GM12865 (cell line): ENCODE data around the gene CATSPERD.
"Not testable (repeated sequence)": the region's sequence is repeated elsewhere in the genome, so short reads cannot be mapped to it uniquely, and the experiment has no call there.

Source experiments
- DNase-seq: peaks from one replicate; pipeline ENCODE4 v3.0.0; 2010; ENCODE audit warnings: low read depth
- H3K4me3 ChIP-seq: 2 replicates; pipeline ENCODE4 v1.5.1; 2011; ENCODE audit warnings: mild to moderate bottlenecking, low read depth, low read length, control low read depth
- CTCF ChIP-seq: IDR thresholded peaks from 2 replicates; pipeline ENCODE4 v1.5.1; 2011; ENCODE audit warnings: low read length, control low read depth, low read depth, inconsistent platforms; ENCODE audit not compliant: insufficient read depth; ENCODE audit errors: missing control alignments

CATSPERD gene

DNA sequence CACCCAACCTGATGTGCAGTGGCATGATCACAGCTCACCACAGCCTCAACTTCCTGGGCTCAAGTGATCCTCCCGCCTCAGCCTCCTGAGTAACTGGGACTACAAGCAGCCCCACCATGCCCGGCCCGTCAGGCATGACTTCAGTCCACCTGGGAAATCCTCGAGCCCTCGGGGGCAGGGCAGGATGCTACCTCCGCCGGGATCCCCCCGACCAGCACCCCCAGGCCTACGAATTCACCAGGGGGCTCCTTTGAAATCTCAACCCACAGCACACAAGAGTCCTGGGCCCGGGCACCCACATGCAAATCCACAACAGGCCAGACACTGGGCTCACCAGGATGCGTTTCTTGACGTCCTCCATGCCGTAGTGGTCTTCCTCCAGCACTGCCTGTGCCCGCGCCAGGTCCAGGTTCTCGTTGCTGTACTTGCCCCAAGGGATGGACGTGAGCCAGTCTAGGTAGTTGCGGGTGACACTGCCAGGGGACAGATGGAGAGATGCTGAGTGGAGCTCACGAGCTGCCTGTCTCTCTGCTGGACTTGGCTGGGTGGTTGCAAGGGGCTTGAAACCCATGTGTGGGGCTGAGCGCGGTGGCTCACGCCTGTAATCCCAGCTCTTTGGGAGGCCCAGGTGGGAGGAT is 19.9 kb upstream of the CATSPERD start:
- no peak for TF ChIP-seq CTCF
- peak; percentile 6 for DNase-seq
- no peak overlapping the region for H3K4me3 ChIP-seq

DNA sequence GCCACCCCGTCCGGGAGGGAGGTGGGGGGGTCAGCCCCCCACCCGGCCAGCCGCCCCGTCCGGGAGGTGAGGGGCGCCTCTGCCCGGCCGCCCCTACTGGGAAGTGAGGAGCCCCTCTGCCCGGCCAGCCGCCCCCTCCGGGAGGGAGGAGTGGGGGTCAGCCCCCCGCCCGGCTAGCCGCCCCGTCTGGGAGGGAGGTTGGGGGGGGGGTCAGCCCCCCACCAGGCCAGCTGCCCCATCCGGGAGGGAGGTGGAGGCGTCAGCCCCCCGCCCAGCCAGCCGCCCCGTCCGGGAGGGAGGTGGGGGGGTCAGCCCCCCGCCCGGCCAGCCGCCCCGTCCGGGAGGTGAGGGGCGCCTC is 18.4 kb upstream of the CATSPERD start:
- DNase-seq, H3K4me3 ChIP-seq: not testable (repeated sequence)

DNA sequence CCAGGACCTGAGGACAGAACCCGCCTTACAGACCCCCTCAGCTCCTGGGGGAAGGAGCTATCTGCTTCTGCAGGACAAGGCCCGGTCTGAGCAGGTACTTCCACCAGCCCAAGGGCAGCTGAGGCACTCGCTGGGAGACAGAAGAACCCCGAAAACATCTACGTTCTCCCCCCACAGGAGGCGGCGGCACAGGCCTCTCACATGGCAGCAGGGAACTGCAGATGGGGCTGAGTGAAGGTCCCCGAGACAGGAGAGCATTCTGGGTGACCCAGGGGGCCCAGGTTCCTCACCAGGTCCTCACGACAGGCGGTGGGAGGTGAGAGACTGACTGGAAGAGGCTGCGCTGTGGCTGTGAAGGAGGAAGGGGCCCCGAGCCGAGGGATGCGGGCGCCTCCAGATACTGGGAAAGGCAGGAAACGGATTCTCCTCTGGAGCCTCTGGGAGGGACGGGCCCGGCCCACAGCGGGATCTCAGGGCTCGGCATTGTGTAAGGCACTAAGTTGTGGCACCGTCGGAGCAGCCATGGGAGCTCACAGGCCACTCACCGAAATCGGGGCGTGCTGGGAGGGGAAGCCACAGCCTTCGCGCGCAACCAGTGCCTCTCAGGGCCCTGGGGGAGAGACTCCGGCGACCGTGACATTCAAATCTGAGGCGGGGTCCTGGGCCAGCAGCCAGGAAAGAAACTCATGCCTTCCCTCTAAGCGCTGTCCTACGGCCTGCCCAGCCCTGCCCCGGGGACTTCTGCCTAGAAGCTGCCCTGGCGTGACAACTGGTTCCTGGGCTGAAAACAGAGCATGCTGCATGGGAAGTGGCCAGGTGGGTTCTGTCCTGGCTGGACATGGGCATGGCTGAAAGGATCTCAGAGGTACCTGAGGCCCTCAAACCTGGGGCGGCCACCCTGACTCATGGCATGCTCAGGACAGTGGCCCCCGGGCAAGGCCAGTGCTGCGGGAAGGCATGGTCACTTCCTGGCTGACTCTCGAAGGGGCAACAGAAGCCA is 16.3 kb upstream of the CATSPERD start:
- H3K4me3 ChIP-seq, result no peak overlapping the region
- TF ChIP-seq CTCF, result no peak
- no peak for DNase-seq

- H3K4me3 ChIP-seq, result no peak overlapping the region
- no peak for TF ChIP-seq CTCF
- no peak for DNase-seq
Observed at GRCh38 chr19:5705552-5705951, 14.9 kb upstream of the CATSPERD start.

GRCh38 chr19:5706876-5707573 is 13.4 kb upstream of the CATSPERD start:
- no peak overlapping the region for H3K4me3 ChIP-seq
- DNase-seq, result no peak
- no peak for TF ChIP-seq CTCF

- no peak overlapping the region for H3K4me3 ChIP-seq
- DNase-seq, result no peak
- TF ChIP-seq CTCF, result no peak
Observed at GRCh38 chr19:5707576-5708575, 12.6 kb upstream of the CATSPERD start.
